Pancreas (tissue), 10 donors: ENCODE measurements around the gene ARID5B. TPM values are rescaled to one million over a fixed set of nuclear protein-coding genes. Genes with fewer than 3 reads are reported as not detected.

ENCODE experiments used
- ATAC-seq, 4 donors: fragments of 200-7000 bp; cut with Tn5 transposase; one replicate each; pipeline versions ENCODE4 v1.8.0 to v1.9.1; 2020; ENCODE audit warnings: mild to moderate bottlenecking in 4 of 4, moderate library complexity in 4 of 4
- DNase-seq, 6 donors: peaks; one replicate each; pipeline ENCODE4 v3.0.0-alpha.2; 2020
- FAIRE-seq: peaks from 2 replicates; lab custom pipeline; 2012; peaks lifted over from hg19 to GRCh38; lab: Jason Lieb, UNC
- H3K27ac ChIP-seq, 4 donors: fragments of 200-600 bp; sonication (generic); 1 replicate in 3 of 4; 2 replicates in 1 of 4; pipeline versions ENCODE4 v1.5.0 to v1.8.0; 2020
- H3K27me3 ChIP-seq, 4 donors: fragments of 200-600 bp; one replicate each; pipeline ENCODE4 v1.8.0; 2021
- H3K36me3 ChIP-seq, 3 donors: fragments of 200-600 bp; sonication (generic) in 1 of 3; one replicate each; pipeline versions ENCODE4 v1.5.0 to v1.8.0; 2020 to 2021
- H3K4me1 ChIP-seq, 3 donors: fragments of 200-600 bp; one replicate each; pipeline ENCODE4 v1.8.0; 2021
- H3K4me3 ChIP-seq, 4 donors: fragments of 200-600 bp; sonication (generic) in 2 of 4; one replicate each; pipeline versions ENCODE4 v1.5.0 to v1.8.0; 2020 to 2021
- H3K9me3 ChIP-seq, 4 donors: fragments of 200-600 bp; one replicate each; pipeline ENCODE4 v1.8.0; 2021
- CTCF ChIP-seq, 4 donors: fragments of 200-600 bp; sonication (generic) in 3 of 4; IDR thresholded peaks; one replicate each; pipeline versions ENCODE4 v1.5.0 to v1.8.0; 2021; ENCODE audit warnings: antibody characterized with exemption in 4 of 4
- WGBS, 2 donors: extraction: QIAGEN DNeasy Blood & Tissue Kit; methylation state at CpG; one replicate each; pipeline ENCODE4 v1.1.7; 2013; 5-methylcytosine and 5-hydroxymethylcytosine counted together
- intact Hi-C, 3 donors: fragments of 100-400 bp; cut with DNase I; formaldehyde crosslinking; loops; one replicate each; pipeline versions ENCODE4 v1.11.1 to v1.14.2; 2022
- polyA plus RNA-seq, 2 donors: library from polyadenylated mRNA; stranded (reverse); fragments of 200-250 nt; gene quantifications; one replicate each; pipeline ENCODE4 v1.2.3, GENCODE V29; 2013
- total RNA-seq, 6 donors: library from RNA; stranded (reverse); fragmentation: NEBNext Ultra II Directional in 4 of 6; extraction: Animal tissue kit (Norgen Biotek cat#: 25700) in 4 of 6; gene quantifications; one replicate each; pipeline versions ENCODE4 v1.2.1 to v1.2.4, GENCODE V29; 2021 to 2023
- donor health status: healthy with polysubstance abuse.
- donor health status: DM: no; HTN: no; CAD: no; lungs with moderate emphysema.
- donor health status: DM: no; HTN: no; CAD: no.
- donor health status: control.
- donor health status: control.
- donor health status: Bipolar disorder and iron deficiency.
- donor health status: DM: yes; HTN: yes; CAD: no.
- donor health status: DM: no; HTN: no; CAD: no.
- donor health status: DM: no; HTN: no; CAD: no.
- donor health status: DM: yes; HTN: yes; CAD: no.

Gene ARID5B
- total and polyA plus RNA-seq, 8 donors = 2.6 to 13.0 (median 5.0) TPM

- Histone ChIP-seq H3K4me1 (peaks cover 2 to 24% (median 8%) of the 10 kb centered on the region in 3 donors), H3K9me3 (no peaks in the 10 kb centered on the region), H3K36me3 (no peaks in the 10 kb centered on the region), H3K4me3 (no peak overlapping the region), H3K27ac (peak overlapping the region in 2 of 4 donors; percentile 68 to 79), H3K27me3 (no peaks in the 10 kb centered on the region)
- 77 to 81% methylated on average over 1 of the region's 1 CpG for WGBS, 2 donors
- FAIRE-seq = peak; percentile 95
- no peak for TF ChIP-seq CTCF (IDR thresholded peaks at IDR 0.05)
- DNase-seq = no peak
- intact Hi-C loops = no loop called here
- ATAC-seq = no peak
These were observed 43.1 kb downstream of the ARID5B start for GRCh38 chr10:61944410-61945147.

- no peak overlapping the region for H3K4me3 ChIP-seq
- no peak for DNase-seq
- ATAC-seq = no peak
- H3K27me3 ChIP-seq = no peaks in the 10 kb centered on the region
- H3K9me3 ChIP-seq = no peaks in the 10 kb centered on the region
- no peak for FAIRE-seq
- intact Hi-C loops = no loop called here
- peaks cover 0 to 3% (median 0%) of the 10 kb centered on the region in 3 donors for H3K4me1 ChIP-seq
- H3K27ac ChIP-seq = no peak overlapping the region
- TF ChIP-seq CTCF (IDR thresholded peaks at IDR 0.05) = no peak
- 76 to 78% methylated on average over 2 of the region's 2 CpGs for WGBS, 2 donors
- H3K36me3 ChIP-seq = no peaks in the 10 kb centered on the region
These were observed 48.2 kb downstream of the ARID5B start for GRCh38 chr10:61949687-61950086.

GRCh38 chr10:61950449-61951143 is 49.1 kb downstream of the ARID5B start:
- no peaks in the 10 kb centered on the region for H3K36me3 ChIP-seq
- H3K27me3 ChIP-seq = no peaks in the 10 kb centered on the region
- FAIRE-seq = no peak
- no peaks in the 10 kb centered on the region for H3K9me3 ChIP-seq
- no peak overlapping the region for H3K4me3 ChIP-seq
- ATAC-seq = no peak
- no peak for DNase-seq
- 54 to 62% methylated on average over 2 of the region's 2 CpGs for WGBS, 2 donors
- H3K4me1 ChIP-seq = no peaks in the 10 kb centered on the region
- TF ChIP-seq CTCF (IDR thresholded peaks at IDR 0.05) = no peak
- intact Hi-C loops = no loop called here
- H3K27ac ChIP-seq = no peak overlapping the region

- no peak overlapping the region for H3K4me3 ChIP-seq
- FAIRE-seq = no peak
- no peak overlapping the region for H3K27ac ChIP-seq
- intact Hi-C loops = no loop called here
- no peak for TF ChIP-seq CTCF (IDR thresholded peaks at IDR 0.05)
- WGBS, 2 donors = 81 to 85% methylated on average over 3 of the region's 3 CpGs
- no peaks in the 10 kb centered on the region for H3K9me3 ChIP-seq
- no peak for DNase-seq
- no peaks in the 10 kb centered on the region for H3K4me1 ChIP-seq
- H3K36me3 ChIP-seq = no peaks in the 10 kb centered on the region
- H3K27me3 ChIP-seq = no peaks in the 10 kb centered on the region
- no peak for ATAC-seq
These were observed 49.6 kb downstream of the ARID5B start for GRCh38 chr10:61951144-61951483.
